Large intestine (tissue), 3 donors: ENCODE measurements around the gene SHB. TPM values are rescaled to one million over a fixed set of nuclear protein-coding genes. Genes with fewer than 3 reads are reported as not detected.

Experiments used
- DNase-seq, 2 donors: peaks; one replicate each; pipeline versions ENCODE4 v3.0.0 to v3.0.0-alpha.2; 2013
- H3K27ac ChIP-seq: one replicate; pipeline ENCODE4 v1.5.1; 2013; ENCODE audit warnings: low read length
- H3K27me3 ChIP-seq: 2 replicates; pipeline ENCODE4 v1.6.1; 2013; ENCODE audit warnings: low read length; ENCODE audit not compliant: control insufficient read depth, insufficient read depth
- H3K36me3 ChIP-seq: 2 replicates; pipeline ENCODE4 v1.6.1; 2013; ENCODE audit warnings: low read length; ENCODE audit not compliant: control insufficient read depth, insufficient read depth
- H3K4me1 ChIP-seq: one replicate; pipeline ENCODE4 v1.6.1; 2013; ENCODE audit warnings: low read length; ENCODE audit not compliant: control insufficient read depth, insufficient read depth
- H3K4me3 ChIP-seq: one replicate; pipeline ENCODE4 v1.5.1; 2013; ENCODE audit warnings: low read length
- H3K9me3 ChIP-seq: one replicate; pipeline ENCODE4 v1.6.1; 2013; ENCODE audit warnings: mild to moderate bottlenecking, low read depth, low read length, moderate library complexity; ENCODE audit not compliant: control insufficient read depth
- WGBS: methylation state at CpG from one replicate; pipeline ENCODE4 v1.1.5; 2013; ENCODE audit warnings: low lambda C conversion rate; ENCODE audit not compliant: insufficient coverage; 5-methylcytosine and 5-hydroxymethylcytosine counted together
- polyA plus RNA-seq: library from polyadenylated mRNA; unstranded; fragments of 120-200 nt; gene quantifications from one replicate; pipeline ENCODE4 v1.2.1, GENCODE V29; 2013

SHB gene
- polyA plus RNA-seq, 1 donor, result 17.8 TPM

DNA sequence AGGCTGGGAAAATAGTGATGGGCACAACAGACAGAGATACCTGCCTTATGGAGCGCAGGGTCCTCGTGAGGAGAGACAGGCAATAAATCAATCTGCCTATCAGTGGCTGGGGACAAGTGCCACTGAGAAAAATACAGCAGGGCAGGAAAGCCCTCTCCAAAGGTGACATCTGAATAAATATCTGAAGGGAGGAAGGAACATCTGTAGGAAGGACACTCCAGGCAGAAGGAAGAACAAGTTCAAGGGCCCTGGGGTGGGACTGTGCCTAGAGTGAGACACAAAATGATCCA is 111.4 kb downstream of the SHB start:
- Histone ChIP-seq H3K27me3 (no peaks in the 10 kb centered on the region), H3K4me1 (peaks cover 3% of the 10 kb centered on the region), H3K36me3 (peaks cover 54% of the 10 kb centered on the region), H3K27ac (no peak overlapping the region), H3K9me3 (no peaks in the 10 kb centered on the region), H3K4me3 (no peak overlapping the region)
- no peak for DNase-seq
- no CpG with 5 or more reads among the region's 2 CpGs for WGBS

DNA sequence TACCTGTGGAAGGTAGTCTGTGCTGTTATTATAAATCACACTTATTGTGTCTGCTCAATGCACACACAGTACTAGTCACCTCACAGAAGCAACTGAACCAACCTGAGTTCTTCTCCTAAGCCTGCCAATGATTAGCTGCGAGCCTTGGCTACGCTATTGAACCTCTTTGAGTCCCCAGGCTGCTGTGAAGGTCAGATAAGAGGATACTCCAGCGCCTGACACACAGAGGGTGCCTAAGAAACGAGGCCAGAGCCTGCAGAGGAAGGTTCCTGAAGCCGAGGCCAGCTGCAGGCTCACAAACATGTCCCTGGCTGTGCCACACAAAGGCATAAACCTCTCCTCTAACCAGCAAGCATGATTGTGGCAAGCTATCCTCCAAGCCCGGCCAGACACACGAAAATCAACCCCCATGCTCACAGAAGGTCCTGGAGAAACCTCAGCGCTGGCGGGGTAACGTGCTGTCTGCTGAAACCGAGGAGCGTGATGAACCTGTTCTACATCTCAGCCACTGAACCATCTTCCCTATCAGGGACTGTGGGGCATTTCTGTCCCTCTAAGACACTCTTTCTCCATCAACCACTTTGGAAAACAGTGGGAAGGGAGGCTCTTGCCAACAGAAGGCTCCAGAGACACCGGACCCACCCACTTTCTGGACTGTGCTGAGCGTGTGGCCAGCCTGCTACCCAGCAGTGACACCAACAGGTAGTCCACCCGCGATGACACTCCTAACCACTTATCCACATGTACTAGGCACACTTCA is 111.9 kb downstream of the SHB start:
- H3K4me1 ChIP-seq, result no peaks in the 10 kb centered on the region
- no CpG with 5 or more reads among the region's 16 CpGs for WGBS
- no peaks in the 10 kb centered on the region for H3K27me3 ChIP-seq
- H3K36me3 ChIP-seq, result peaks cover 59% of the 10 kb centered on the region
- no peaks in the 10 kb centered on the region for H3K9me3 ChIP-seq
- H3K27ac ChIP-seq, result no peak overlapping the region
- no peak overlapping the region for H3K4me3 ChIP-seq
- DNase-seq, result no peak

DNA sequence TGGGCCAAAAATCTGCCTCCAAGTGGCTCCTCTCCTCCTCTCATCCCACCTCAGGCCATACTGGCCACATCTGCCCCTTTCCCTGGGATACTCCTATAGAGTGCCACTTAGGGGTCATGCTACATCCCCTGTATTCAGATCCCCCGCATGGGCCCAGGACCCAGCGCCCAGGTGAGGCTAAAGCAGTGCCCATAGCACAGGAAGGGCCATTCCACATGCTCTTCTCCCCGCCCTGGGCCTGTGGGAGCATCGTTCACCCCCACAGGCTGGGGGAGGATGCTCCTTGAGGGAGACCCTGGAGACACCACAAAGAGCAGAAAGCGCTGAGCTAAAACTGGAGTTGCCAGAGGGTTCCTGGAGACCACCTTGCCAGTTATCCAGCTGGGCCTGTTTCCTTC is 112.6 kb downstream of the SHB start:
- no peaks in the 10 kb centered on the region for H3K9me3 ChIP-seq
- H3K4me1 ChIP-seq, result no peaks in the 10 kb centered on the region
- peaks cover 59% of the 10 kb centered on the region for H3K36me3 ChIP-seq
- no peak overlapping the region for H3K4me3 ChIP-seq
- H3K27ac ChIP-seq, result no peak overlapping the region
- WGBS, result no CpG with 5 or more reads among the region's 5 CpGs
- no peaks in the 10 kb centered on the region for H3K27me3 ChIP-seq
- DNase-seq, result no peak

DNA sequence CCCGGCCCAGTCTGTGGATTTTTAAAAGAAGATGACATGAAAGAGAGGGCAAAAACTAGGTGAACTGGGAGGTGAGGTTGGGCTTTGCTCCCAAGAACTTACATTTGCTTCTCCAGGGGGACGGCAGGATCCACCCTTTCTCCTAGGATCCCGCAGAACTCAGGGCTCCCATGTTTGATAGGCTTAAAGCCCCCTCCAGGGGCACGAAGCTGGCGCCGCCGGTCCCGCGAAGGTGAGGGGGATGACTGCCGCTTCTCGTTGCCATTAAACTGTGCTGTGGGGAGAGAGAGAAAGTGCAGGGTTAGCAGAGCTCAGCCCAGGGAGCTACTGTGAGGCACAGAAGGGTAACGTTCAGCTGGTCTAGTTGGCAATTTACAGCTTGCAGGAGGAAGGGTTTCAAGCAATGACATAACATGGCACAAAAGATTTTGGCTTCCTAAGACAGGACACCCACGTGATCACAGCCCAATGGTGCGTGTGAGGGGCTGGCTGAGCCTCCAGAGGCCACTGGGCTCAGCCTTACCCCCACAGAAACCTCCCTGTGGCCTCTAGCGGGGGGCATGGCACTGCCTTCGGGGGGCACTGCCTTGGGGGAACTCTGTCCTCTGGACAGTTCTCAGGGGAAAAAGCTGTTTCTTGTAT is 113.1 kb downstream of the SHB start:
- no peak overlapping the region for H3K27ac ChIP-seq
- no peak overlapping the region for H3K4me3 ChIP-seq
- no peak for DNase-seq
- peaks cover 63% of the 10 kb centered on the region for H3K36me3 ChIP-seq
- H3K4me1 ChIP-seq, result no peaks in the 10 kb centered on the region
- H3K27me3 ChIP-seq, result no peaks in the 10 kb centered on the region
- no peaks in the 10 kb centered on the region for H3K9me3 ChIP-seq
- WGBS, result no CpG with 5 or more reads among the region's 16 CpGs

DNA sequence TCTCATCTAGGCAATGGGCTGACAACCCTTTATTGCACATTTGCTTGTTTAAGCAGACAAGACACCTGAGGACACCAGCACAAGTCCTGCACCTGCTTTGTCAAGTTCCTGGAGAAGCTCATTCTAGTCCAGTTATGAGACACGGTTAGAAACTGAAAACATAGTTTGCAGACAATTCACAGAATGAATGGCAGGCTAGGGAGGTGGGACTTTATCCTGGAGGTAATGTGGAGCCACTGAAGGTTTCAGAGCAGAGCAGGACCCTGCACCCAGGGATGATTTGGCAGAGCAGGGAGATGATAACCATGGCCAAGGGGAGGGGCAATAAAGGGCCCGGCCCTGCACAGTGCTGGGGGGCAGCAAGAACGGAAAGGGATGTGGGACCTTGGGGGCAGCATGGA is 114.4 kb downstream of the SHB start:
- Histone ChIP-seq H3K36me3 (peaks cover 73% of the 10 kb centered on the region), H3K4me3 (no peak overlapping the region), H3K9me3 (no peaks in the 10 kb centered on the region), H3K27me3 (no peaks in the 10 kb centered on the region), H3K4me1 (no peaks in the 10 kb centered on the region), H3K27ac (no peak overlapping the region)
- no CpG with 5 or more reads among the region's 3 CpGs for WGBS
- DNase-seq, result no peak

DNA sequence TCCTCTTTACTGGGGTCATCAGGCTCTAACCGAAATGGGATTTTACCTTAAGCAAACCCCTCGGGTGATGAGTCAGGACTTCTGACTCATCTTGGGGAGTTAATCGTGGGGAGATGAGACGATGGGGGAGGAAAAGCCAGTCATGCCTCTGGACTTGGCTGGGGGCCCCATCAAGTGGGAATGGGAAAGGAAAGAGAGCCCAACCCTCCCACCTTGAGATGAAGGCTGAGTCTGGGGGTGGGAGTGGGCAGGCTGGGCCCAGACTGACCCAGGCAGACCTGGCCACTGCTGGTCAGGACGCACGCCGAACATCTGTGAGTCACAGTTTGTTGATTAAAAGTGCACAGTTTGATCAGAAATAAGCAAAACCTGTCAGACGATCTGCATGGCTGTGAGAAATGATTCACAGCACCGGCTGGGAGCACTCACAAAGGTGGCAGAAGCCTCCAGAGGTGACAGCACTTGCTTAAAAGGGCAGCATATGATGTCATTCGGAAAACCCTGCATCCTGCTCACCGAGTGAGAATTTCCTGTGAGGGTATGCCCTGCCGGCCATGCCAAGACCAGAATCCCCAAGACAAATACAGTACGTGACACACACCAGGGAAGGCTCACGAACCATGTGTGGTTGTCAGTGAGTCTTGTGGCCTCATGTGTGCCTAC is 115.1 kb downstream of the SHB start:
- Histone ChIP-seq H3K4me3 (no peak overlapping the region), H3K27me3 (no peaks in the 10 kb centered on the region), H3K36me3 (peaks cover 71% of the 10 kb centered on the region), H3K9me3 (no peaks in the 10 kb centered on the region), H3K27ac (no peak overlapping the region), H3K4me1 (no peaks in the 10 kb centered on the region)
- WGBS, result 94% methylated on average over 3 of the region's 14 CpGs
- no peak for DNase-seq

DNA sequence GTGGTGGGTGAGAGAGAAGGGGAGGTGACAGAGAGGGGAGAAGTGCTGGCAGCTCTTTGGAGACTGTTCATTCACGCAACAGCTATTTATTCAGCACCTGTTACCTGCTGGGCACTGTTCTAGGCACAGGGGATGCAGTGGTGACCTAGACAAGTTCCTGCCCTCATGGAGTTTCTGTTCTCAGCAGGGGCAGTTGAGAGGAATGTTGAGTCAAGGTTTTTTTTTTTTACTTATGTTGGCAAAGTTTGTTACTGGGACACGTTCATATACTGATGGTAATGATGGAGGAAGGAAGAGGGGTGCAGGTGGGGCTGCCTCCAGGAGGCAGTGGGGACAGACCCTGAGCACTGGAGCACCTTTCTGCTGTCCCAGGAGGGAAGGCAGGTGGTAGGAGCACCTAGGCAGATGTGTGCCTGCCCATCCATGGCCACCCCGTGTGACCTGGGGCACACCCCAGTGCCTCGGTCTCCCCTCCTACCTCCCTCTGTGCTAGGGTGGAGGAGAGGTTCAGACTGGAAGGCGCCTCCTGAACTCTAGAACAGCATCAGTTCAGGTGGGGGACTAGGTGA is 115.7 kb downstream of the SHB start:
- Histone ChIP-seq H3K27me3 (no peaks in the 10 kb centered on the region), H3K36me3 (peaks cover 76% of the 10 kb centered on the region), H3K9me3 (no peaks in the 10 kb centered on the region), H3K27ac (no peak overlapping the region), H3K4me3 (no peak overlapping the region), H3K4me1 (no peaks in the 10 kb centered on the region)
- WGBS, result no CpG with 5 or more reads among the region's 5 CpGs
- no peak for DNase-seq

DNA sequence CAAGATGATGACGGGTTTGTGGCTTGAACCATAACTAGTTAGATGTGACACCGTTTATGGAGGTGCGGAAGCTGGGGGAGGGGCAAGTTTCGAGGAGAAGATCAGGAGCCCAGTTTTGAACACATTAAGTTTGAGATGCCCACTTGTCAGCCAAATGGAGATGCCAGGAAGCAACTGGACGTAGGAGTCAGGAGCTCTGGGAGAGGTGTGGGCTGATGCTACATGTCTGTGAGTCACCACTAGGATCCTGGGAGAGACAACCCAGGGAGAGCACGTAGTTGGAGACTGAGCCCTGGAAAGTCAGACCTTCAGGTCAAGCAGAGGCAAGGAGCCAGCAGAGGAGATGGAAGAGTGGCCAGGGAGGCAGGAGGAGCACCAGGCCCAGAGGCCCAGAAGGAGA is 116.3 kb downstream of the SHB start:
- Histone ChIP-seq H3K4me1 (no peaks in the 10 kb centered on the region), H3K4me3 (no peak overlapping the region), H3K36me3 (peaks cover 81% of the 10 kb centered on the region), H3K27ac (no peak overlapping the region), H3K27me3 (no peaks in the 10 kb centered on the region), H3K9me3 (no peaks in the 10 kb centered on the region)
- DNase-seq, result no peak
- no CpG with 5 or more reads among the region's 6 CpGs for WGBS

DNA sequence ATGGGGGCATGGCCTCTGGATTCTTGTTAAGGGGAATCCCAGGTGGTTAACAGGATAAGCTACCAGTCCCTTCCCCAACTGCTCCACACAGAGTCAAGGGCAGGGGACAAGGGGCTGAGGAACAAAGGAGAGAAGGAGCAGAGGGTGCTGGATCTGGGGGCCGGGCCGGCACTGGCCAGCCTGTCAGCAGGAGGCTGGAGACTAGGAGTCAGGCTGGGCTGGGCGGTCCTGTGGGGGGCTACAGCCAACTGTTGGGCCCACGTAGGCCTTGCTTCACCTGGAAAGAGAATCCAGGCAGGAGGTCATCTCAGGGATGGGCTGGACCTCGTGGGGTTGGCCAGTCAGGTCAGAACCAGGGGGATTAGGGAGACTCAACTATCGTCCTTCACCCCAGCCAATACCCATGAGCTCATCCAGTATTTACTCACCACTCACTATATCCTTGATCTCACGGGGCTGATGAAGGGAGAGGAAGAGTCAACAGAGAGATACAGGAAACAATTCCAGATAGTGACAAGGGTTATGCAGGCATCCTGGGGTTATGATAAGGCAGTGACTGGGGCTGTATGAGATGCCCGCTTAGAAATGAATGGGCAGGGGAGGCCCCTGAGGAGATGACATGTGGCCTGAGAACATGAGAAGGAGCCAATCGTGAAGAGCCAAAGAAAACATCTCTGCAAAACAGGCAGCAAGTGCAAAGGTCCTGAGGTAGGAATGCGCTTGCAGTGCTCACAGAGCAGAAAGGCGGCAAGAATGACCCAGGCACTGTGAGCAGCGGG is 117.2 kb downstream of the SHB start:
- peaks cover 90% of the 10 kb centered on the region for H3K36me3 ChIP-seq
- H3K4me3 ChIP-seq, result no peak overlapping the region
- H3K27me3 ChIP-seq, result no peaks in the 10 kb centered on the region
- no peak overlapping the region for H3K27ac ChIP-seq
- DNase-seq, result no peak
- no peaks in the 10 kb centered on the region for H3K4me1 ChIP-seq
- H3K9me3 ChIP-seq, result no peaks in the 10 kb centered on the region
- WGBS, result no CpG with 5 or more reads among the region's 12 CpGs

DNA sequence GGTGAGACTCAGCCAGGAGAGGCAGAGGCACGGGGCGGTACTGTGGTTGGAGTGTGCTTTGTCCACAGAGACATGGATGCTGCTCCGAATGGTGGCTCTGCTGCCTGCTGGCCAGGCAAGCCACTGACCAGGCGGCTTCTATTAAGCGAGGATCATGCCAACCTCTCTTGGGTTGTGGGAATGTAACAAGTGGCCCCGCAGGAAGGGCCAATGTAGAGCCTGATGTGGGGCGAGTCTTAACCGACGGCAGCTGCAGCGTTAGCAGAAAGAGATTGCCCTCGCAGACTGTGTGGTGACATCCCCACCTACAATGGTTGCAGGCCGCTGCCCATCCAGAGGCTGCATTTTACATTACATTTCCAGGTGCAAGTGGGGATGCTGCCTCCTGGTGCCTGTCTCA is 118.5 kb downstream of the SHB start:
- 80% methylated on average over 2 of the region's 12 CpGs for WGBS
- no peak for DNase-seq
- Histone ChIP-seq H3K36me3 (peaks cover 91% of the 10 kb centered on the region), H3K9me3 (no peaks in the 10 kb centered on the region), H3K27me3 (no peaks in the 10 kb centered on the region), H3K27ac (no peak overlapping the region), H3K4me1 (no peaks in the 10 kb centered on the region), H3K4me3 (no peak overlapping the region)
